A673 (cell line): ENCODE results near the gene C6.

Experiments
- EZH2 ChIP-seq: fragments of 200-600 bp; sonication (generic); IDR thresholded peaks from 2 replicates; pipeline ENCODE4 v1.6.1; 2017; ENCODE audit warnings: borderline replicate concordance, low read depth, mild to moderate bottlenecking, mixed read lengths, antibody characterized with exemption, low read length; ENCODE audit not compliant: poor library complexity, severe bottlenecking
- TF ChIP-seq, protein P1 (sequence below): fragments of 300-800, 200-600 bp; sonication (generic); conservative IDR thresholded peaks from 2 replicates; pipeline ENCODE4 v1.5.1; 2017; ENCODE audit warnings: low read depth, mild to moderate bottlenecking, antibody characterized with exemption, low read length, moderate library complexity, mixed read lengths

- TF ChIP-seq, protein P1, sequence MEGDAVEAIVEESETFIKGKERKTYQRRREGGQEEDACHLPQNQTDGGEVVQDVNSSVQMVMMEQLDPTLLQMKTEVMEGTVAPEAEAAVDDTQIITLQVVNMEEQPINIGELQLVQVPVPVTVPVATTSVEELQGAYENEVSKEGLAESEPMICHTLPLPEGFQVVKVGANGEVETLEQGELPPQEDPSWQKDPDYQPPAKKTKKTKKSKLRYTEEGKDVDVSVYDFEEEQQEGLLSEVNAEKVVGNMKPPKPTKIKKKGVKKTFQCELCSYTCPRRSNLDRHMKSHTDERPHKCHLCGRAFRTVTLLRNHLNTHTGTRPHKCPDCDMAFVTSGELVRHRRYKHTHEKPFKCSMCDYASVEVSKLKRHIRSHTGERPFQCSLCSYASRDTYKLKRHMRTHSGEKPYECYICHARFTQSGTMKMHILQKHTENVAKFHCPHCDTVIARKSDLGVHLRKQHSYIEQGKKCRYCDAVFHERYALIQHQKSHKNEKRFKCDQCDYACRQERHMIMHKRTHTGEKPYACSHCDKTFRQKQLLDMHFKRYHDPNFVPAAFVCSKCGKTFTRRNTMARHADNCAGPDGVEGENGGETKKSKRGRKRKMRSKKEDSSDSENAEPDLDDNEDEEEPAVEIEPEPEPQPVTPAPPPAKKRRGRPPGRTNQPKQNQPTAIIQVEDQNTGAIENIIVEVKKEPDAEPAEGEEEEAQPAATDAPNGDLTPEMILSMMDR = no peak
- TF ChIP-seq EZH2 = no peak
Measured at GRCh38 chr5:41109186-41109585, 104.1 kb downstream of the C6 start.
